ENCODE data around the gene OAS2. TPM values are rescaled to one million over a fixed set of nuclear protein-coding genes. Genes with fewer than 3 reads are reported as not detected.

OAS2 gene
- total and polyA plus RNA-seq, 2 of the 4 experiments (the other 2 are of a cell fraction): under 0.01 TPM; not detected in 1

DNA sequence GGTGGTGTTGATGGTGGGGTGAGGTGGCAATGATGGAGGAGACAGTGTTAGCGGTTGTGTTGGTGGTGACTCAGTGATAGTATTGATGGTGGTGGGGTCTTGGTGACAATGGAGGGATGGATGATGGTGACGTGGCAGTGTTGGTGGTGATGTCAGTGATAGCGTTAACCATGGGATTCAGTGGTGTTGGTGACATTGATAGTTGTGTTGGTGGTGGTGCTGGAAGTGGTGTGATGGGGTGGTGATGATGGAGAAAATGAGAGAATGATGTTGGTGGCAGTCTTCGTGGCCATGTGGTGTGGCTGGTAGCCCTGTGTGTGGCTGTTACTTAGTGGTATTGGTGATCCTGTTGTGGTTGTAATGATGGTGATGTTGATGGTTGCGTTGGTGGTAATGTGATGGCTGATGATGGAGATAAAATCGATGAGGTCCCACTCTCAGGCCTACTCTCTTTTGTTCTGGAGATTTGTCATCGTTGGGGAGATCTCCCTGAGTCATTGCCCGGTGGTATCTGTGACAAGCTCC, 80.8 kb downstream of the OAS2 start:
- no peak overlapping the region for H4K8ac ChIP-seq (ENCODE audit: low read depth in 2 of 2, low read length in 2 of 2)
- H2BK15ac ChIP-seq (ENCODE audit: low read depth, low read length): no peak overlapping the region
- H3K36me3 ChIP-seq (ENCODE audit: control insufficient read depth, insufficient read depth, low read length): no peaks in the 10 kb centered on the region
- no peak overlapping the region for H3K9ac ChIP-seq (ENCODE audit: low read depth, low read length)
- POLR2A ChIA-PET (ENCODE audit: unreplicated experiment): no interaction called here
- no peak overlapping the region for H2BK5ac ChIP-seq (ENCODE audit: low read depth, low read length, poor library complexity, severe bottlenecking)
- 0 out of 2 replicates have a peak, but pooled peaks cover 2% of the 10 kb centered on the region for H3K9me1 ChIP-seq (ENCODE audit: insufficient read depth, low read length)
- no peak overlapping the region for H3K4me2 ChIP-seq (ENCODE audit: low read depth, low read length)
- no peaks in the 10 kb centered on the region for H3K79me1 ChIP-seq (ENCODE audit: low read depth in 1 of 2, low read length in 2 of 2)
- H3K27ac ChIP-seq (ENCODE audit: insufficient read depth, low read length): no peak overlapping the region
- no peaks in the 10 kb centered on the region for H3K9me3 ChIP-seq (ENCODE audit: control insufficient read depth, insufficient read depth, low read length)
- 77% methylated on average over 4 of the region's 8 CpGs; no CpG with 5 or more reads in 1 of the 2 experiments for WGBS, 2 experiments (ENCODE audit: extremely low coverage in 2 of 2, insufficient read length in 1 of 2)
- no peak overlapping the region for H2BK120ac ChIP-seq (ENCODE audit: low read depth, low read length)
- no peak overlapping the region for H3K56ac ChIP-seq (ENCODE audit: extremely low read depth, insufficient read depth, low read length)
- no peak overlapping the region for H3K23ac ChIP-seq (ENCODE audit: low read depth, low read length)
- no peak overlapping the region for H2AFZ ChIP-seq (replicated peaks; ENCODE audit: low read length, poor library complexity)
- dilution Hi-C loops (cut with HindIII; ENCODE audit: low sequenced_read_pairs, unreplicated experiment): no loop called here
- in situ Hi-C loops (cut with MboI; ENCODE audit: low sequenced_read_pairs): no loop called here
- H3K14ac ChIP-seq (replicated peaks; ENCODE audit: low read depth, low read length): no peak overlapping the region
- H3K27me3 ChIP-seq (ENCODE audit: control insufficient read depth, insufficient read depth, low read length): peaks cover 45% of the 10 kb centered on the region
- no peaks in the 10 kb centered on the region for H3K4me1 ChIP-seq (ENCODE audit: control insufficient read depth, insufficient read depth, low read length)
- H2AK5ac ChIP-seq (ENCODE audit: low read depth, low read length): no peak overlapping the region
- BruUV-seq (replicated peaks): no TSS peak
- H3K4ac ChIP-seq (ENCODE audit: low read depth, low read length): no peak overlapping the region
- no peak for TF ChIP-seq RAD21 (IDR thresholded peaks at IDR 0.05; ENCODE audit: low read length)
- TF ChIP-seq FOS (IDR thresholded peaks at IDR 0.05; ENCODE audit: low read depth, low read length): no peak
- no peak for TF ChIP-seq RFX5 (IDR thresholded peaks at IDR 0.05; ENCODE audit: low read depth, low read length)
- TF ChIP-seq, protein P1, sequence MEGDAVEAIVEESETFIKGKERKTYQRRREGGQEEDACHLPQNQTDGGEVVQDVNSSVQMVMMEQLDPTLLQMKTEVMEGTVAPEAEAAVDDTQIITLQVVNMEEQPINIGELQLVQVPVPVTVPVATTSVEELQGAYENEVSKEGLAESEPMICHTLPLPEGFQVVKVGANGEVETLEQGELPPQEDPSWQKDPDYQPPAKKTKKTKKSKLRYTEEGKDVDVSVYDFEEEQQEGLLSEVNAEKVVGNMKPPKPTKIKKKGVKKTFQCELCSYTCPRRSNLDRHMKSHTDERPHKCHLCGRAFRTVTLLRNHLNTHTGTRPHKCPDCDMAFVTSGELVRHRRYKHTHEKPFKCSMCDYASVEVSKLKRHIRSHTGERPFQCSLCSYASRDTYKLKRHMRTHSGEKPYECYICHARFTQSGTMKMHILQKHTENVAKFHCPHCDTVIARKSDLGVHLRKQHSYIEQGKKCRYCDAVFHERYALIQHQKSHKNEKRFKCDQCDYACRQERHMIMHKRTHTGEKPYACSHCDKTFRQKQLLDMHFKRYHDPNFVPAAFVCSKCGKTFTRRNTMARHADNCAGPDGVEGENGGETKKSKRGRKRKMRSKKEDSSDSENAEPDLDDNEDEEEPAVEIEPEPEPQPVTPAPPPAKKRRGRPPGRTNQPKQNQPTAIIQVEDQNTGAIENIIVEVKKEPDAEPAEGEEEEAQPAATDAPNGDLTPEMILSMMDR (conservative IDR thresholded peaks at IDR 0.05; ENCODE audit: low read depth, low read length): no peak
- TF ChIP-seq MAZ (IDR thresholded peaks at IDR 0.05; ENCODE audit: borderline replicate concordance, low read depth, low read length): no peak
- no peak for TF ChIP-seq MXI1 (IDR thresholded peaks at IDR 0.05; ENCODE audit: borderline replicate concordance, low read depth, low read length)
- H2BK20ac ChIP-seq (ENCODE audit: low read depth, low read length): no peak overlapping the region
- CTCF ChIA-PET: no interaction called here
- no peak for DNase-seq
- H4K5ac ChIP-seq (ENCODE audit: low read depth, low read length): no peak overlapping the region
- no peak overlapping the region for H3K18ac ChIP-seq (ENCODE audit: low read depth, low read length)
- ATAC-seq (ENCODE audit: low read depth): no peak
- H4K20me1 ChIP-seq (ENCODE audit: insufficient read depth, low read length): no peaks in the 10 kb centered on the region
- no peak overlapping the region for H3K4me3 ChIP-seq (ENCODE audit: insufficient read depth, low read depth, low read length)
- intact Hi-C loops (cut with micrococcal nuclease): no loop called here
- no peak overlapping the region for H4K91ac ChIP-seq (ENCODE audit: insufficient read depth, low read depth, low read length)
- no peak overlapping the region for H2AK9ac ChIP-seq (replicated peaks; ENCODE audit: low read depth, low read length, poor library complexity)
